ENCODE data around the gene CNTN5. TPM values are rescaled to one million over a fixed set of nuclear protein-coding genes. Genes with fewer than 3 reads are reported as not detected.

CNTN5 gene
- total RNA-seq, 1 experiment from 2014 or later = 1.6 TPM

DNA sequence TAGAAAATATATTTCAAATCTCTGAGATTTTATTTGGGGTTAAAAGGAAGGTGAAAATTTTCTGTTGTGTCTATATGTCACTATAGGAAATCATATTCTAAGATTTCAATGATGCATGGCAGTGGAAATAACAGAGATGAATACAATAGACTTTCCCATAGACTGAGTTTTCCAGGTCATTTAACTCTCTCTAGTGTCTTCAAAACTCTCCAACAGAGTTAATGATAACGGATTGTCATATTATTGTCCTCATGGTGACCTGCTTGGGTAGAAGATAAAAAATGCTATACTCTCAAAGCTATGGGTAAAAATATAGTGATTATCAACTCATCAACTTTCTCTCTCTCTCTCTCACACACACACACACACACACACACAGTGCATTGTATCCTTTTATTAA, 312.9 kb downstream of the CNTN5 start:
- DNase-seq (ENCODE audit: low read depth) = no peak
- in situ Hi-C loops (cut with HindIII; ENCODE audit: low pct_unique_long_range_greater_than_20kb, low sequenced_read_pairs) = no loop called here

- no peak for DNase-seq (ENCODE audit: low read depth)
- in situ Hi-C loops (cut with HindIII; ENCODE audit: low pct_unique_long_range_greater_than_20kb, low sequenced_read_pairs) = no loop called here
Observed at GRCh38 chr11:99343117-99343516, 322.4 kb downstream of the CNTN5 start.

DNA sequence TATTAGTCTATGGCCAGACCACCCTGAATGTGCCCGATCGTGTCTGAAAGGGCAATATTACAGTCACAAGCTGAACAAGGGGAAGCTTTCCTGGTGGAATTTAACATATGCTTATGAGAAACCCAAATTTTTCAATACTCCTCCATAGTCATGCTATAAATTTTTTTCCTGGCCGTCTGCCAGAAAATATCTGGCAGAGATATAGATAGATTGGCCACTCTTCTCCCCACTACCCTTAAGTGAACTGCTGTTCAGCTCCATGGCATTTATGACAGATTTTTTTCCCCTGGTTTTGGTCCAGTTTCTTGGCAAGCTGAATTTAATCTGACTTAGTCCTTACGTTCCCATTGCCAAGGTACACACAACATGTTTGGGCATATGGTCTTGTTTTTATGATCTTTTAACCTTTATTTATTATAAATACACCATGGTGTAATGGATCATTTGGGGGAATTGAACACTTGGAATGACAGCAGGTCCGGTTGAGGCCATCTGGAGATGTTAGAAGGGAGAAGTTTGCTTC, 328.5 kb downstream of the CNTN5 start:
- DNase-seq (ENCODE audit: low read depth) = no peak
- in situ Hi-C loops (cut with HindIII; ENCODE audit: low pct_unique_long_range_greater_than_20kb, low sequenced_read_pairs) = no loop called here

DNA sequence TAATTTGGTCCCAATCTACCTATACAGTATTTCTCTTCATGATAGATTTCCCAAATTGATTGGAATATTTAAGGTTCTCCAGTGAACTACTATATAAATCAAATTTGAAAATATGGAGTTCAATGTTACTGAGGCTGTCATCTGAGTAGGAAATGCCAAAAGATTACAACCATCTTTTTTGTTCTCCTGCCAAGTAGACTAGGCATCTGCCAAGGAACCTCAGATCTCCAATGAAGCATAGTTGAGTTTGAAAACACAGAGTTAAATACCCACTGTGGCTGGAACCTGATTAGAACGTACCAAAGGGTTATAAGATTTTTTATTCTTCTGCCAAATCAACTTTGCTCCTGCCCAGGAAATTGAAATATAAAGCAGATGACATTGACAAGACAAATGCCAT, 330.9 kb downstream of the CNTN5 start:
- no peak for DNase-seq (ENCODE audit: low read depth)
- in situ Hi-C loops (cut with HindIII; ENCODE audit: low pct_unique_long_range_greater_than_20kb, low sequenced_read_pairs) = no loop called here

GRCh38 chr11:99352642-99353041, 331.9 kb downstream of the CNTN5 start:
- DNase-seq (ENCODE audit: low read depth) = no peak
- in situ Hi-C loops (cut with HindIII; ENCODE audit: low pct_unique_long_range_greater_than_20kb, low sequenced_read_pairs) = no loop called here

DNA sequence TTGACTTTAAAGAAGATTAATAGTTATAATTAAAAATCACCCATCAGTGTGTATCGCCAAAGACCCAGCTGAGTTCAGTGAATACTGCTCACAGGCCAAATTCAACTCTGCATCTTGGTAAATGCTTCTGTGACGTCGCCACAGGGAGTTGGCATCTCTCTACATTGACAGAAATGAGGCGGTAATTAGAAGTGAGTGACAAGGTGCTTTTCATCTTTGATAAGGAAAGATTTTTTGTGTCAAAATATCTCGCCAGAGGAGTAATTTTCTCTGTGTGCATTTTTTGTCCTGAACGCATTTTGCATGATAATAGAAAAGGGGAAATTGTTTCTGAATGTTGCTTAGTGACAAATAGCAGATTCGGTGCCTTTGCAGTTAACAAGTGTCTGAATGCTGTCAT, 345.8 kb downstream of the CNTN5 start:
- in situ Hi-C loops (cut with HindIII; ENCODE audit: low pct_unique_long_range_greater_than_20kb, low sequenced_read_pairs) = no loop called here
- DNase-seq (ENCODE audit: low read depth) = no peak

- no peak for DNase-seq (ENCODE audit: low read depth)
- in situ Hi-C loops (cut with HindIII; ENCODE audit: low pct_unique_long_range_greater_than_20kb, low sequenced_read_pairs) = no loop called here
Observed at GRCh38 chr11:99368583-99368982, 347.8 kb downstream of the CNTN5 start.

GRCh38 chr11:99370549-99371216, 349.9 kb downstream of the CNTN5 start:
- DNase-seq (ENCODE audit: low read depth) = peak; percentile 24
- in situ Hi-C loops (cut with HindIII; ENCODE audit: low pct_unique_long_range_greater_than_20kb, low sequenced_read_pairs) = no loop called here

DNA sequence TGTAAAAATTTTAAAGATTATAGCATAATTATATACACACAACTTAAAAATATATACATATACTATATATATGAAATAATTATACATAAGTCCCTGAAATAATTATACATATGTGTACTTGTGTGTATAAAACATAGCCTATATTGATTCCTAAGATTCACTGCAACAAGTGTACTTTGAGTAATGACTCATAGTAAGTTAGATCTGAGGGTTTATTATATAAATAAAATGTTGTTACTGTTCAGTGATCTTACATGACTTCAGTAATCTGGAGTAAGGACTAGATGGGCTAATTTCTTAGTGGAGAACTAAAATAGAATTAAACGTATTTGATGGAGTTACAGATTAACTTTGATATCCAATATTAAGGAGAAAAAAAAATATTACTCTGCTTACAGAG, 350.5 kb downstream of the CNTN5 start:
- in situ Hi-C loops (cut with HindIII; ENCODE audit: low pct_unique_long_range_greater_than_20kb, low sequenced_read_pairs) = no loop called here

DNA sequence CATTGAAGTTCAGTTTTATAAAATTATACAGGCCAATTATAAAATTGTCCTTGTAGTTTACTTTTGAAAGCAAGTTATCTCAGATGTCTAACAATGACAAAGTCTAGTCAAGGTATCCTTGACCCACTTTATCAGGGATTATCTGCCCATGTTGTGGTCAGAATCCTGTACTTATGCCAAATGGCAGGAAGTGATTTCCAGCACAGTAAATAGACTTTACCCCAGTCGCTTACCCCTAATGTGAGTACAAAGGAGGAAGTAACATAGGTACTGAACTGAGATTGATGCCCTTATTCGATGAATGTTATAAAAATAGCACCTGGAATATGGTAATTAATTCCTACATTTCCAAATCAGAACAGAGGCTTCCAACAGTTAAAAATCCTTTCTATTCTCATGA, 355.7 kb downstream of the CNTN5 start:
- in situ Hi-C loops (cut with HindIII; ENCODE audit: low pct_unique_long_range_greater_than_20kb, low sequenced_read_pairs) = no loop called here

More for the DNA sequence above, 350.5 kb downstream of the CNTN5 start:
- DNase-seq (ENCODE audit: low read depth) = no peak

DNA sequence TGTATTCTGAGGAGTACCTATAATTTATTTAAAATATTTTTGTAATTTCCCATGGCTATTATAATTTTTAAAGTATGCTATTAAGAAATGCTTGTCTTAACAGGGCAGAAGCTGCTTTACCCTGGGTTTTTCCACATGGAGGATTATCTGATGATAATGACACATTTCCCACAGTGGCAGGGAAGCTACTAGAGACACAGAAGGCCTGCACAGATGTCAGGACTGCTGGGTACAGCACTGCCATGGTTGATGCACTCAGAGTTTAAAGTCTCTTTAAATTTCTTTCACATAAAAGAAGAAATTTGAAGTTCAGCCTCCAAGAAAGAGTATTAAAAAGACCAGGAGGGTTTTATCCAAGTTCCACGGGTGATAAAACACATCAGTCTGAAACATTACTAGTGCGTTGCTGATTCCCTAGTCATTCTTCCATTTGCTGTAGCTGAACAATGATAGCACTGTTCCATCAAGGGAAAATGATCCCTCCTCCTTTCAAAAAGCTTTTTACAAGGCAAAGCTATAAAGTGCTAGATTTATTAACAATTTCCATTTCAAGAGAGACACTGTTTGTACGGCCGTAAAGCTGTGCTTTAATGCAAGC, 363.0 kb downstream of the CNTN5 start:
- DNase-seq (ENCODE audit: low read depth) = no peak
- in situ Hi-C loops (cut with HindIII; ENCODE audit: low pct_unique_long_range_greater_than_20kb, low sequenced_read_pairs) = no loop called here

More for the DNA sequence above, 355.7 kb downstream of the CNTN5 start:
- DNase-seq (ENCODE audit: low read depth) = no peak

GRCh38 chr11:99391245-99391644, 370.5 kb downstream of the CNTN5 start:
- in situ Hi-C loops (cut with HindIII; ENCODE audit: low pct_unique_long_range_greater_than_20kb, low sequenced_read_pairs) = no loop called here
- DNase-seq (ENCODE audit: low read depth) = no peak

DNA sequence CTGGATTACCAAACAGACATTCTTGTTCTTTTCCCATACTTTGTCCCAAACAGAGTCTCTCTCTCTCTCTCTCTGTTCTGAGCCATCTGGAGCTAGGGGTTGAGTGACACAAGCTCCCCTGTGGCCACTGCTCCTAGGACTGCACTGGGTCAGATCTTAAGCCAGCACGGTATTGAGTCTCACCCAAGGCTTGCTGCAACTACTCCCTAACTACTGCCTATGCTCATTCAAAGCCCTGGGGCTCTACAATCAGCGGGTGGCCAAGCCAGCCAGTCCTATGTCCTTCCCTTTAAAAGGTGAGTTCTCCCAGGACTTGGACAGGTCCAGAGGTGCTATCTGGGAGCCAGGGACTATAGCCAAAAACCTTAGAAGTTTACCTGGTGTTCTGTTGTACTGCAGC, 385.6 kb downstream of the CNTN5 start:
- DNase-seq (ENCODE audit: low read depth) = no peak
- in situ Hi-C loops (cut with HindIII; ENCODE audit: low pct_unique_long_range_greater_than_20kb, low sequenced_read_pairs) = no loop called here

GRCh38 chr11:99410636-99411035, 389.9 kb downstream of the CNTN5 start:
- no peak for DNase-seq (ENCODE audit: low read depth)

DNA sequence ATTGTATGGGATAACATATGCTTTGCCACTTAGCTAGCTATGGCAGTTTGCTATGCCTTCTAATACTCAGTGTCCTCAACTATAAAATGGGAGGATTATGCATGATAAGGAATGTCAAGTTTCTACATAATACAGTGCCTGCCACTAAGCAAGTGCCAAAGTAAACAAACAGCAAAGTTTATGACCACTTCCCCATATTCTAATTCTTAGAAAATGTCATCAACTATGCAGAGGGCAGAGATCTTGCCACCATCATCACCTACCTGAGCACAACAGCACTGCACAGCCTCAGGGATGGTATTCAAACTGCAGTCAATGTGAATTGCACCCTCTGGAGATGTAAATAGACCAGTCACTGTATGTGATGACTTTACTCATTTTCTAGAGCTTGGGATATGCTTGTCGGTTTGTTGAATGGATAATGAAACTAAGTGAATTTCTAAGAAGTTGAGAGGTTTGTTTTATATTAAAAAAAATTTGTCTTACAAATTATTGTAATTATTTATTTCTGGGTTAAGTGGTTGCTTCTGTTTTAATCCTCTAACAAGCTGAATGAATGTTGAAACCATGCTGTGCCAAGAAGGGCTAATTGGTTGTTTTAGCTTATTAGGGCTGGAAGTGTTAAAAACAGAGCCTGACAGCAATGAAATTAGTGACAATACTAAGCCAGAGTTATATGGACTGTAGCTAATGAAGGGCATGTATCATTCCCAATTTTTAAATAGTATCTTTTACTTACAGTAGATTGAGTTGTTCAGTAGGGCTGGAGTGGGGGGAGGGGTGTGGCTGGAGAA, 398.4 kb downstream of the CNTN5 start:
- in situ Hi-C loops (cut with HindIII; ENCODE audit: low pct_unique_long_range_greater_than_20kb, low sequenced_read_pairs) = no loop called here
- peak; percentile 4 for DNase-seq (ENCODE audit: low read depth)

More at GRCh38 chr11:99410636-99411035, 389.9 kb downstream of the CNTN5 start:
- in situ Hi-C loops (cut with HindIII; ENCODE audit: low pct_unique_long_range_greater_than_20kb, low sequenced_read_pairs) = no loop called here

GRCh38 chr11:99419991-99420390, 399.2 kb downstream of the CNTN5 start:
- in situ Hi-C loops (cut with HindIII; ENCODE audit: low pct_unique_long_range_greater_than_20kb, low sequenced_read_pairs) = no loop called here
- no peak for DNase-seq (ENCODE audit: low read depth)

- DNase-seq (ENCODE audit: low read depth) = no peak
- in situ Hi-C loops (cut with HindIII; ENCODE audit: low pct_unique_long_range_greater_than_20kb, low sequenced_read_pairs) = no loop called here
Observed at GRCh38 chr11:99422581-99423427, 402.1 kb downstream of the CNTN5 start.

DNA sequence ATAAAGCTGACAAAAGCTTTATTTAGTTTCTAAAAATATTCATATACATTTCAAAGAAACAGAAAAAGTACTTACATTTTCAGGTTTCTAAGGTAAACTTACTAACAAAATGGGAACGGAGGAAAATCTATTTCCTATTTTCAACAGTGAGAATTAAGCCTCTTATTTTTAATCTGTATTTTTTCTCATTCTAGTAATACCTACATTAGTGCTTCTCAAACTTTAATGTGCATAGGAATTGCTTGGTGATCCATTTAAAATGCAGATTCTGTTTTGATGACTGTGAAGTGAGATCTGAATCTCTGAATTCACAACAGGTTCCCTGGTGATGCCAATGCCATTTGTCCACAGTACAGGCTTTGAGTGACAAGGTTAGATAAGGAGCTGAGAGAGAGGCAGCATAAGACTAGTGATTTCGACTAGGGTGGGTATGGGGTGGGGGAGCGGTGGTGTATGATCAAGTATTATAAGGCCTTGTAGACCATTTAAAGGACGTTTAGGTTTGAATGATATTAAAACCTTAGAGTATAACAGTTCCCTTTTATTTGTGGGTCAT, 402.8 kb downstream of the CNTN5 start:
- DNase-seq (ENCODE audit: low read depth) = no peak
- in situ Hi-C loops (cut with HindIII; ENCODE audit: low pct_unique_long_range_greater_than_20kb, low sequenced_read_pairs) = no loop called here

Data from Caki2 (cell line).